ENCODE data around the gene CDC34. TPM values are rescaled to one million over a fixed set of nuclear protein-coding genes. Genes with fewer than 3 reads are reported as not detected.

The CDC34 gene
- total RNA-seq, 1 experiment from 2014 or later, result 112 TPM

DNA sequence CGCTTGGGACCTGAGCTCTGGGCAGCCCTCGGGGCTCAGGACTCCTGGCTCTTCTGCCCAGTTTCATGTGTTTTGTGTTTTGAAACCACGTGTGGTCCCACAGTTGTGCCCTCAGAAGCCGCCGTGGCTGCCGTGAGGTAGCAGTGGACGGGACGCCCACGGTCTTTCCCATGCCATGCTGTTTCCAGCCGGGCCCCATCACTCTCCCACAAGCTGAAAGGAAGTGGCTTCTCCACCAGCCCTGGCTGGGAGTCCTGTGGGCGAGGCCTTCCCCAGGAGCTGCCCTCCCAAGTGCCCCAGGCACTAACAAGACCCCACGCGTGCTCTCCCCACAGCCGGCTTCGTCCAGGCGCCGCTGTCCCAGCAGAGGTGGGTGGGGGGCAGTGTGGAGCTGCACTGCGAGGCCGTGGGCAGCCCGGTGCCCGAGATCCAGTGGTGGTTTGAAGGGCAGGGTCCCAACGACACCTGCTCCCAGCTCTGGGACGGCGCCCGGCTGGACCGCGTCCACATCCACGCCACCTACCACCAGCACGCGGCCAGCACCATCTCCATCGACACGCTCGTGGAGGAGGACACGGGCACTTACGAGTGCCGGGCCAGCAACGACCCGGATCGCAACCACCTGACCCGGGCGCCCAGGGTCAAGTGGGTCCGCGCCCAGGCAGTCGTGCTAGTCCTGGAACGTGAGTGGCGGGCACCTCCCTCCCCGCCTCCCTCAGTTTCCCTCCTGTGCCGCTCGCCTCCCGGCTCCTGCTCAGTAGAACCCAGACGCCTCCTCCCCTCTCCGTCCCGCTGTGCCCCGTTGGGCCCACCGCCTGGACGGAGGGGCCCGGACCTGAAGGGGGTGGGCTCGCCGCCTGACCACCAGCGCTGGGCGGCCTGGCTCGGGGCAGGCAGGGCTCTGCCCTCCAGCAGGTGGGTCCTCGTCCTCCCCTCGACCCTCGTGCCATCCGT lies 46.2 kb downstream of the CDC34 start:
- H3K56ac ChIP-seq (ENCODE audit: insufficient read length, low read depth, low read length), result no peak overlapping the region
- no peak overlapping the region for H3K18ac ChIP-seq (ENCODE audit: insufficient read length, low read depth, low read length)
- H2BK15ac ChIP-seq (ENCODE audit: low read depth, low read length), result no peak overlapping the region
- H3K27me3 ChIP-seq (ENCODE audit: insufficient read depth, low read length), result no peaks in the 10 kb centered on the region
- no peak overlapping the region for H3K27ac ChIP-seq (ENCODE audit: insufficient read length, low read depth, low read length)
- Mint-ChIP-seq H3K27me3 (ENCODE audit: low read depth) (no peaks in the 10 kb centered on the region), H3K36me3 (ENCODE audit: insufficient read depth in 1 of 3, low read depth in 3 of 3) (peaks cover 6 to 33% (median 33%) of the 10 kb centered on the region in 3 experiments; a peak in 6 of 7 replicates), H3K4me3 (no peak overlapping the region), H3K4me1 (peaks cover 16 to 29% of the 10 kb centered on the region in 2 experiments), H3K9me3 (no peaks in the 10 kb centered on the region), H3K27ac (peak overlapping the region in 2 of 3 experiments; percentile 64 to 83; a peak in 1 of 7 replicates)
- H3K23me2 ChIP-seq (ENCODE audit: insufficient read length, low read depth, low read length, poor library complexity, severe bottlenecking), result peaks cover 8% of the 10 kb centered on the region
- H2BK120ac ChIP-seq (ENCODE audit: low read depth, low read length, poor library complexity, severe bottlenecking), result no peak overlapping the region
- no peak for DNase-seq
- H4K5ac ChIP-seq (ENCODE audit: insufficient read length, low read depth, low read length), result no peak overlapping the region
- WGBS (ENCODE audit: extremely low coverage, insufficient read length, low lambda C conversion rate), result no CpG with 5 or more reads among the region's 66 CpGs
- TF ChIP-seq, protein P1, sequence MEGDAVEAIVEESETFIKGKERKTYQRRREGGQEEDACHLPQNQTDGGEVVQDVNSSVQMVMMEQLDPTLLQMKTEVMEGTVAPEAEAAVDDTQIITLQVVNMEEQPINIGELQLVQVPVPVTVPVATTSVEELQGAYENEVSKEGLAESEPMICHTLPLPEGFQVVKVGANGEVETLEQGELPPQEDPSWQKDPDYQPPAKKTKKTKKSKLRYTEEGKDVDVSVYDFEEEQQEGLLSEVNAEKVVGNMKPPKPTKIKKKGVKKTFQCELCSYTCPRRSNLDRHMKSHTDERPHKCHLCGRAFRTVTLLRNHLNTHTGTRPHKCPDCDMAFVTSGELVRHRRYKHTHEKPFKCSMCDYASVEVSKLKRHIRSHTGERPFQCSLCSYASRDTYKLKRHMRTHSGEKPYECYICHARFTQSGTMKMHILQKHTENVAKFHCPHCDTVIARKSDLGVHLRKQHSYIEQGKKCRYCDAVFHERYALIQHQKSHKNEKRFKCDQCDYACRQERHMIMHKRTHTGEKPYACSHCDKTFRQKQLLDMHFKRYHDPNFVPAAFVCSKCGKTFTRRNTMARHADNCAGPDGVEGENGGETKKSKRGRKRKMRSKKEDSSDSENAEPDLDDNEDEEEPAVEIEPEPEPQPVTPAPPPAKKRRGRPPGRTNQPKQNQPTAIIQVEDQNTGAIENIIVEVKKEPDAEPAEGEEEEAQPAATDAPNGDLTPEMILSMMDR (conservative IDR thresholded peaks at IDR 0.05), result peak; percentile 34; the same call in 2 of the 3 replicates
- no peak overlapping the region for H3K9ac ChIP-seq (ENCODE audit: extremely low read depth, insufficient read length, low read length)
- no peak overlapping the region for H2BK5ac ChIP-seq (ENCODE audit: insufficient read length, low read length)
- H2BK12ac ChIP-seq (ENCODE audit: insufficient read length, low read depth, low read length), result no peak overlapping the region
- H3K4me2 ChIP-seq (ENCODE audit: insufficient read depth, insufficient read length, low read length), result no peak overlapping the region
- H3T11ph ChIP-seq (ENCODE audit: low read length), result no peak overlapping the region
- no peaks in the 10 kb centered on the region for H3K9me3 ChIP-seq (ENCODE audit: control insufficient read depth, low read depth, low read length)
- no peak overlapping the region for H3K14ac ChIP-seq (ENCODE audit: insufficient read depth, low read length)
- H4K91ac ChIP-seq (ENCODE audit: insufficient read length, low read depth, low read length), result no peak overlapping the region
- H2AFZ ChIP-seq (ENCODE audit: low read length), result no peak overlapping the region
- H4K20me1 ChIP-seq (ENCODE audit: control insufficient read depth, insufficient read depth, insufficient read length), result peaks cover 2% of the 10 kb centered on the region
- no peak overlapping the region for H2AK5ac ChIP-seq (ENCODE audit: insufficient read length, low read length)
- no peak overlapping the region for H4K8ac ChIP-seq (replicated peaks; ENCODE audit: insufficient read length, low read depth, low read length)
- peaks cover 6% of the 10 kb centered on the region for H3K79me1 ChIP-seq (ENCODE audit: insufficient read depth, low read depth, low read length, poor library complexity, severe bottlenecking)
- H3K4ac ChIP-seq (ENCODE audit: low read depth, low read length), result no peak overlapping the region
- no peak overlapping the region for H2BK20ac ChIP-seq (ENCODE audit: low read depth, low read length, poor library complexity, severe bottlenecking)
- H3K79me2 ChIP-seq (ENCODE audit: insufficient read depth, low read length), result peaks cover 51% of the 10 kb centered on the region
- no peak overlapping the region for H3K23ac ChIP-seq (ENCODE audit: insufficient read length, low read depth, low read length)
- no peaks in the 10 kb centered on the region; the same call in 1 of the 2 replicates for H3K4me1 ChIP-seq (ENCODE audit: insufficient read depth, low read length)

Measured in H9 (cell line).